ENCODE measurements around the gene CDPF1.
"Not testable (repeated sequence)": the region's sequence is repeated elsewhere in the genome, so short reads cannot be mapped to it uniquely, and the experiment has no call there.

The CDPF1 gene

DNA sequence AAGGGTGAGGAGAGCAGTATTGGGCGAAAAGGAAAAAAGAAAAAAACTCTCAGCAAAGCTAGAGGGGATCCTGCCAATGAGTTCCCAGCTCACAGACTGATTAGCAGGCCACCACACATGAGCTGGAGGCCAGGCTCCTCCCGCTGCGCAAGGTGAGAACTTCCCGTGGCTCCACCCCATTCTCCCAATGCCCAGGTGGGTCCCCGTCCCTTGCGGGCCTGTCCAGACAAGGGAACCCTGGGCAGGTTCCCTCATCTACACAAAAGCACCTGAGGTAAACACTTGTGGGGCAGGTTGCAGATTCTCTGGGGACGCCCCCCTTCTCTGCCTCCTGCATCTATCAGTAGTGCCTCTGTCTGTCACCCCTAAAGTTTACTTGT lies 46.5 kb downstream of the CDPF1 start:
- H3K4me1 ChIP-seq (ENCODE audit: control insufficient read depth, insufficient read depth, low read length), result peaks cover 5% of the 10 kb centered on the region
- 90 to 94% methylated on average over 7 of the region's 7 CpGs for WGBS, 2 experiments
- H3K27ac ChIP-seq (ENCODE audit: insufficient read depth, low read depth, low read length, poor library complexity, severe bottlenecking), result no peak overlapping the region
- H3K36me3 ChIP-seq (ENCODE audit: control insufficient read depth, insufficient read depth, low read length), result no peaks in the 10 kb centered on the region
- no peaks in the 10 kb centered on the region for H3K27me3 ChIP-seq (ENCODE audit: control insufficient read depth, insufficient read depth, low read length, poor library complexity, severe bottlenecking)
- no peaks in the 10 kb centered on the region for H3K9me3 ChIP-seq (ENCODE audit: control insufficient read depth, low read length)
- no peak overlapping the region for H3K4me3 ChIP-seq (ENCODE audit: insufficient read depth, low read depth, low read length)

DNA sequence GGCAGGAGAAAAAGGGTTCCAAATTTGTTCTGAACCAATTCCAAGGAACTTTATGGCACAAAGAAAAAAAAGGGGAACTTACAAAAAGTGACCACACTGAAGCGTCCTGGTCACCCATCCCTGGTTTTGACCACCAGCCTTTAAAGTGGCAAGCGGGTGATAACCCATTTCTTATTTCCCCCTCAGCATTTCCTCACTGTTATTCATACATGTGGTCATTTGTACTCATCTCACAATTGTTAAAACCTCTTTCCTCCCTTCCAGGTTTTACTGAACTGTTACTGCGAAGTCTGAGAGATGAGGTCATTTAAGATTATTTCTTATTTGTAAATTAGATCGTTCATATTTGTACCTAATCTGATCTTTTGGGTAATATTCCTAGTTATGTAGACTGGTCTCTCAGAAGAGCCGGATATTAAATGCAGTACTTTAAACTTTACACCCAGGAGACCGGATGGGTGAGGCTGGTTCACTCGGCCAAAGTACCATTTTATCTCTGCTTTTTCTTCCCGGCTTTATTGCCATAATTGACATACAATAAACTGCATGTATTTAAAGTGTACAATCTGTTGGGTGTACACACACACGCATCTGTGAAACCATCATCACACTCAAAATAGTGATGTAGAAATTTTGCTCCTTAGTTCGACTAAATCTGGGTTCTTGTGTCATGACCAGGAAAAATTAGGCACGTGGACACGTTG lies 47.0 kb downstream of the CDPF1 start:
- Histone ChIP-seq H3K27ac (ENCODE audit: insufficient read depth, low read depth, low read length, poor library complexity, severe bottlenecking) (no peak overlapping the region), H3K27me3 (ENCODE audit: control insufficient read depth, insufficient read depth, low read length, poor library complexity, severe bottlenecking) (no peaks in the 10 kb centered on the region), H3K4me3 (ENCODE audit: insufficient read depth, low read depth, low read length) (no peak overlapping the region), H3K9me3 (ENCODE audit: control insufficient read depth, low read length) (no peaks in the 10 kb centered on the region), H3K36me3 (ENCODE audit: control insufficient read depth, insufficient read depth, low read length) (no peaks in the 10 kb centered on the region), H3K4me1 (ENCODE audit: control insufficient read depth, insufficient read depth, low read length) (peaks cover 5% of the 10 kb centered on the region)
- 93 to 95% methylated on average over 10 to 12 of the region's 12 CpGs for WGBS, 2 experiments

DNA sequence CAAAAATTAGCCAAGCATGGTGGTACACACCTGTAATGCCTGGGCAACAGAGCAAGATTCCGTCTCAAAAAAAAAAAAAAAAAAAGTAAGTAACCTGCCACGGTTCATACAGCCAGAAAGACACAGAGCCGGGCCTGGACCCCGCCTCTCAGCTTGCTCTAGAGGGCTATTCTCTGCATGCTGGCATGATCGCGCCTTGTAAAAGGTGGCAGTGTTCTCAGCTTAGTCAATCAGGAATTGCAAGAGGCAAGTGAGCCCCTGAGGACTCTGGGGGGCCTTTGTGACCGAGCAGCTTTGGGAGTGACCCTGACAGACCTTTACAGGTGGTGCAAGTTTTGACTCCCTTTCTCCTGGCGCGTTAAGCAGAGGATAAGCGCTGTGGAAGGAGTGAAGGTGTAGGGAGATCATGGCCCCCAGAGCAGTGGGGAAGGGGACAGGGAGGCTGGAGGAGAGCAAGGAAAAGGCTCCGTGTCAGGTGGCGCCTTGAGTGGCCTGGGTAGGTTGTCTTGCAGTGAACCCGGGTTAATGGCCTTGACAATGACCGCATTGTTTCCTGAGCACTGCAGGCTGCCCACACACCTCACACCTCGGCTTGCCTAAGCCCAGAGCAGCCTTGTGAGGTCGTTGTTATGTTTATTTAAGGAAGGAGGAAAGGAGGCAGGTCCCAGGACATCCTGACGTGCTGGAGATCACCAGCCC lies 48.9 kb downstream of the CDPF1 start:
- H3K9me3 ChIP-seq (ENCODE audit: control insufficient read depth, low read length), result no peaks in the 10 kb centered on the region
- no peak overlapping the region for H3K27ac ChIP-seq (ENCODE audit: insufficient read depth, low read depth, low read length, poor library complexity, severe bottlenecking)
- H3K4me1 ChIP-seq (ENCODE audit: control insufficient read depth, insufficient read depth, low read length), result peaks cover 5% of the 10 kb centered on the region
- no peak overlapping the region for H3K4me3 ChIP-seq (ENCODE audit: insufficient read depth, low read depth, low read length)
- WGBS, 2 experiments, result 37 to 39% methylated on average over 17 of the region's 17 CpGs
- no peaks in the 10 kb centered on the region for H3K27me3 ChIP-seq (ENCODE audit: control insufficient read depth, insufficient read depth, low read length, poor library complexity, severe bottlenecking)
- no peaks in the 10 kb centered on the region for H3K36me3 ChIP-seq (ENCODE audit: control insufficient read depth, insufficient read depth, low read length)

DNA sequence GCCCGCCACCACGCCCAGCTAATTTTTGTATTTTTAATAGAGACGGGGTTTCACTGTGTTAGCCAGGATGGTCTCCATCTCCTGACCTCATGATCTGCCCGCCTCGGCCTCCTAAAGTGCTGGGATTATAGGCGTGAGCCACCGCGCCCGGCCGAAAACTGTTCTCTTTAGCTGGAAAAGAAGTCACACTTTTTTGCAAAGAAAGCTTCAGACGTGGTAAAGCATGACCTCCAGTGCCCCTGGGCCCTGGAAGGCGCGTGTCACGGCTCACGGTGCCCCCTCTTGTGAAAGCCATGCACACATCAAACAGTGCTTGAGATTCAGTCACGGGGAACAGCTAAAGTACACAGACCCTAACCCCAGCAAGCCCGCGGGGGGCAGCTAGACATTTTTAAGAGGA lies 51.3 kb downstream of the CDPF1 start:
- WGBS, 2 experiments, result 94 to 95% methylated on average over 18 of the region's 18 CpGs
- not testable (repeated sequence) for H3K9me3 ChIP-seq (ENCODE audit: control insufficient read depth, low read length); H3K4me1 ChIP-seq (ENCODE audit: control insufficient read depth, insufficient read depth, low read length)

DNA sequence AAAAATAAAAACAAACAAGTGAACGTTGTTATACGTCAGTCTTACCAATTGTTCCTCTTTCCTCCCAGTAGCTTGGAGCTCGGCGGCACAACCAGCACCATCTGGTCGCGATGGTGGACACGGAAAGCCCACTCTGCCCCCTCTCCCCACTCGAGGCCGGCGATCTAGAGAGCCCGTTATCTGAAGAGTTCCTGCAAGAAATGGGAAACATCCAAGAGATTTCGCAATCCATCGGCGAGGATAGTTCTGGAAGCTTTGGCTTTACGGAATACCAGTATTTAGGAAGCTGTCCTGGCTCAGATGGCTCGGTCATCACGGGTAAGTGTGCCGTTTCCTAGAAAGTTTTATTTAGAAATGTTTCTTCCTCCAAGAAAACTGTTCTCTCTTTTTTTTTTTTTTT lies 51.8 kb downstream of the CDPF1 start:
- H3K9me3 ChIP-seq (ENCODE audit: control insufficient read depth, low read length), result no peaks in the 10 kb centered on the region
- peaks cover 5% of the 10 kb centered on the region for H3K4me1 ChIP-seq (ENCODE audit: control insufficient read depth, insufficient read depth, low read length)
- no peak overlapping the region for H3K27ac ChIP-seq (ENCODE audit: insufficient read depth, low read depth, low read length, poor library complexity, severe bottlenecking)
- 96 to 97% methylated on average over 18 of the region's 18 CpGs for WGBS, 2 experiments
- H3K36me3 ChIP-seq (ENCODE audit: control insufficient read depth, insufficient read depth, low read length), result no peaks in the 10 kb centered on the region
- no peaks in the 10 kb centered on the region for H3K27me3 ChIP-seq (ENCODE audit: control insufficient read depth, insufficient read depth, low read length, poor library complexity, severe bottlenecking)
- H3K4me3 ChIP-seq (ENCODE audit: insufficient read depth, low read depth, low read length), result no peak overlapping the region

More for the DNA sequence above, 51.3 kb downstream of the CDPF1 start:
- H3K36me3 ChIP-seq (ENCODE audit: control insufficient read depth, insufficient read depth, low read length); H3K27me3 ChIP-seq (ENCODE audit: control insufficient read depth, insufficient read depth, low read length, poor library complexity, severe bottlenecking); H3K4me3 ChIP-seq (ENCODE audit: insufficient read depth, low read depth, low read length); H3K27ac ChIP-seq (ENCODE audit: insufficient read depth, low read depth, low read length, poor library complexity, severe bottlenecking): not testable (repeated sequence)

DNA sequence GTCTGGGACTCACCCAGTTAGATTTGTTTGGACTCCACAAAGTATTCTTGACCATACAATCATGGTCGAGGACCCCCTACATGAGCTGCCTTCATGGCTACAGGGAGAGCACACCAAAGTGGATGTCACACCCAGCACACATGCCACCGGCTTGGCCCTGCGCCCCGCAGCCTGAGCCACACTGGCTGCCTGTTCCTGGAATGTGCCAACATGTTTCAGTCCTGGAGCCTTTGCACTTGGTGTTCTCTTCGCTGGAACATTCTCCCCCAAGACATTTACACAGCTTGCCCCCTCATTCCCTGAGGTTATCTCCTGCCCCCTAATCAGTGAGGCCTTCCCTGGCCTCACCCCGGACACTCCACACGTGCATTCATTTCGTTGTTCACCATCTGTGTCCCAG lies 53.8 kb downstream of the CDPF1 start:
- Histone ChIP-seq H3K4me3 (ENCODE audit: insufficient read depth, low read depth, low read length) (no peak overlapping the region), H3K4me1 (ENCODE audit: control insufficient read depth, insufficient read depth, low read length) (peaks cover 3% of the 10 kb centered on the region), H3K27me3 (ENCODE audit: control insufficient read depth, insufficient read depth, low read length, poor library complexity, severe bottlenecking) (no peaks in the 10 kb centered on the region), H3K9me3 (ENCODE audit: control insufficient read depth, low read length) (no peaks in the 10 kb centered on the region), H3K27ac (ENCODE audit: insufficient read depth, low read depth, low read length, poor library complexity, severe bottlenecking) (no peak overlapping the region), H3K36me3 (ENCODE audit: control insufficient read depth, insufficient read depth, low read length) (no peaks in the 10 kb centered on the region)
- WGBS, 2 experiments, result 96% methylated on average over 8 of the region's 8 CpGs

DNA sequence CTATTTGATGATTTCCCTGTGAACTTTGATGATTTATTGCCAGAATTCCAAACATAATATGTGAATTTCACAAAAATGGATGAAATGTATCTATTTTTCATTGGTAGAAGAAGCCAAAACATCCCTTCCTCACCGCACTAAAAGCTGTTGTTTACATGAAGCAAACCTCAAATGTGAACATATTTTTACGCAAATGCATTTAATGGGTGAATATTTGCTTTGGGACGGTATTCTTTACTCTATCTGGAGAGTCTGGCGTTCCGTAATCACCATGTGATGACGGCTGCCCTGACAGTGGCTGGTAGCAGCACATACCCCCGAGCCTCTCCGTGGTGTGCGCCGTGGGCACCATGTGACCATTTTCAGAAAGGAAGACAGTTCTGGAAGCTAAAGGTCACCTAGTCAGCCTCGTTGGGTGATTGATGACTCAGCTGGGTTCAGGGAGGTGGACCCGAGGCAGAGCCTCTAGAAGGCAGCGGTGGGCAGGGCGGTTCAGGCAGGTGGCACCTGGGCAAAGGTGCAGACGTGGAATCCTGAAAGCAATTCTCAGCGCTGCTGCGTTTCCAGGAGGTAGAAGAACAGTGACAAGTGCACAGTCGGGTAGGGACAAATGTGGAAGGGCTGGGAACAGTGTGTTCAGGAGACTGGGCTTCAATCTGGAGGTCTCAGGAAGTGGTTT lies 54.5 kb downstream of the CDPF1 start:
- no peaks in the 10 kb centered on the region for H3K4me1 ChIP-seq (ENCODE audit: control insufficient read depth, insufficient read depth, low read length)
- H3K27ac ChIP-seq (ENCODE audit: insufficient read depth, low read depth, low read length, poor library complexity, severe bottlenecking), result no peak overlapping the region
- no peak overlapping the region for H3K4me3 ChIP-seq (ENCODE audit: insufficient read depth, low read depth, low read length)
- H3K27me3 ChIP-seq (ENCODE audit: control insufficient read depth, insufficient read depth, low read length, poor library complexity, severe bottlenecking), result no peaks in the 10 kb centered on the region
- H3K9me3 ChIP-seq (ENCODE audit: control insufficient read depth, low read length), result no peaks in the 10 kb centered on the region
- no peaks in the 10 kb centered on the region for H3K36me3 ChIP-seq (ENCODE audit: control insufficient read depth, insufficient read depth, low read length)
- 88 to 91% methylated on average over 18 of the region's 18 CpGs for WGBS, 2 experiments

All from ectodermal cell (in vitro differentiated cells).